Bronchial epithelial cell (primary cell): Measurements from ENCODE around the gene RHEB. TPM values are rescaled to one million over a fixed set of nuclear protein-coding genes. Genes with fewer than 3 reads are reported as not detected.
A peak's percentile ranks its signal among the peaks of the same experiment; 100 is the strongest.

Experiments used
- DNase-seq: peaks from one replicate; pipeline ENCODE4 v3.0.0-alpha.2; 2010; ENCODE audit warnings: low read depth
- FAIRE-seq: peaks from 2 replicates; lab custom pipeline; 2011; peaks lifted over from hg19 to GRCh38; lab: Jason Lieb, UNC
- H3K27me3 ChIP-seq: 2 replicates; pipeline ENCODE4 v1.5.1; 2011; ENCODE audit warnings: low read length; ENCODE audit not compliant: control insufficient read depth, insufficient read depth
- H3K36me3 ChIP-seq: 2 replicates; pipeline ENCODE4 v1.5.1; 2011; ENCODE audit warnings: low read length; ENCODE audit not compliant: control insufficient read depth, insufficient read depth
- H3K4me3 ChIP-seq: 2 replicates; pipeline ENCODE4 v1.5.1; 2011; ENCODE audit warnings: mild to moderate bottlenecking, low read depth, low read length, control low read depth
- total RNA-seq: library from RNA; depleted of rRNA; stranded (reverse); fragments of >200 nt; gene quantifications from 2 replicates; pipeline ENCODE4 v1.2.1, GENCODE V29; 2014
- TF ChIP-seq, protein P1 (sequence below): IDR thresholded peaks from 2 replicates; pipeline ENCODE4 v1.5.1; 2011; ENCODE audit warnings: mild to moderate bottlenecking, moderate library complexity, low read length, control low read depth, inconsistent platforms; ENCODE audit not compliant: insufficient read depth, severe bottlenecking

The RHEB gene
- total RNA-seq, 1 donor from 2014 or later: 68.7 TPM

DNA sequence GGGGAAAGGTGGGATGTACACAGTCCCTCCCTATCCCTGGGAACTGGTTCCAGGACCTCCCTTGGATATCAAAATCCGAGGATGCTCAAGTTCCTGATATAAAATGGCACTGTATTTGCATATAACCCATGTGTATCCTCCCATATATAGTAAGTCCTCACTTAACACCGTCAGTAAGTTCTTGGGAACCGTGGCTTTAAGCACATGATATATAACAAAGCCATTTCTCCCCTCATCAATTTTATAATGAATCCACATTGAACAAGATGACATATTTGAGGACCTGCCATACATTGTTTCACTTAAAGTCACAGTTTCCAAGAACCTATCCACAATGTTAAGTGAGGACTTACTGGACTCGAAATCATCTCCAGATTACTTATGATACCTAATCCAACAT, 85.1 kb downstream of the RHEB start:
- no peak for FAIRE-seq
- TF ChIP-seq, protein P1, sequence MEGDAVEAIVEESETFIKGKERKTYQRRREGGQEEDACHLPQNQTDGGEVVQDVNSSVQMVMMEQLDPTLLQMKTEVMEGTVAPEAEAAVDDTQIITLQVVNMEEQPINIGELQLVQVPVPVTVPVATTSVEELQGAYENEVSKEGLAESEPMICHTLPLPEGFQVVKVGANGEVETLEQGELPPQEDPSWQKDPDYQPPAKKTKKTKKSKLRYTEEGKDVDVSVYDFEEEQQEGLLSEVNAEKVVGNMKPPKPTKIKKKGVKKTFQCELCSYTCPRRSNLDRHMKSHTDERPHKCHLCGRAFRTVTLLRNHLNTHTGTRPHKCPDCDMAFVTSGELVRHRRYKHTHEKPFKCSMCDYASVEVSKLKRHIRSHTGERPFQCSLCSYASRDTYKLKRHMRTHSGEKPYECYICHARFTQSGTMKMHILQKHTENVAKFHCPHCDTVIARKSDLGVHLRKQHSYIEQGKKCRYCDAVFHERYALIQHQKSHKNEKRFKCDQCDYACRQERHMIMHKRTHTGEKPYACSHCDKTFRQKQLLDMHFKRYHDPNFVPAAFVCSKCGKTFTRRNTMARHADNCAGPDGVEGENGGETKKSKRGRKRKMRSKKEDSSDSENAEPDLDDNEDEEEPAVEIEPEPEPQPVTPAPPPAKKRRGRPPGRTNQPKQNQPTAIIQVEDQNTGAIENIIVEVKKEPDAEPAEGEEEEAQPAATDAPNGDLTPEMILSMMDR: no peak
- Histone ChIP-seq H3K27me3 (peaks cover 4% of the 10 kb centered on the region), H3K4me3 (no peak overlapping the region), H3K36me3 (no peaks in the 10 kb centered on the region)
- no peak for DNase-seq

DNA sequence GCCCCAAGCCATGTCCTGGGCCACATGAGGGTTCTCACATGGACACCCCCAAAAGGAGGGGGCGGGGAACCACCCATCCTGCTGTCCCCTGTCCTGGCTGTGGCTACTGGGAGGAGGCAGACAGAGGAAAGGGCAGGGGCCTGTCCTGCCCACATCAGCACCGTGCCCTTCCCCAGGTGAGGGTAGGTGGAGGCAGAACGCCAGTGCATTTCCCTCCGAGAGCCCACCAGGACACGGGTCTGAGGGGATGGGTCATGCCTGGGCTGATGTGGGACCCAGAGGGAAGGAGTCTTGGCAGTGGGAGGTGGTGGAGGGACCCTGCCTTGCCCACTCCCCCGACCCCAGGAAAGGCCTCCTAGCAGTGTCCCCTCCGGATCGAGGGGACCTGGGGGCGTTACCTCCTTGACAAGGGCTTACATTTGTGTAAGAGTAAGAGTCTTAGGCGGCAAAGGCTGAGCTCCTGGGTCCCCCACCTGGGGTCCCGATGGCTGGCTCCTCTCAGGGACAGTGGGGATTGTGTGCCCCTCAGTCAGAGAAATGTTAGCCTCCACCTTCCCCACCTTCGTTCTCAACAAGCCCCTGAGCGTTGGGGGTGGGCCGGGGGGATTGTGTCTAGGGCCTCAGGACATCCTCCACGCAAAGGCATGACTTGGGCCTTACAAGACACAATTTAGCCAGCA, 85.8 kb downstream of the RHEB start:
- DNase-seq (no peak), FAIRE-seq (no peak)
- no peak overlapping the region for H3K4me3 ChIP-seq
- no peaks in the 10 kb centered on the region for H3K36me3 ChIP-seq
- TF ChIP-seq, protein P1: no peak
- H3K27me3 ChIP-seq: no peaks in the 10 kb centered on the region

DNA sequence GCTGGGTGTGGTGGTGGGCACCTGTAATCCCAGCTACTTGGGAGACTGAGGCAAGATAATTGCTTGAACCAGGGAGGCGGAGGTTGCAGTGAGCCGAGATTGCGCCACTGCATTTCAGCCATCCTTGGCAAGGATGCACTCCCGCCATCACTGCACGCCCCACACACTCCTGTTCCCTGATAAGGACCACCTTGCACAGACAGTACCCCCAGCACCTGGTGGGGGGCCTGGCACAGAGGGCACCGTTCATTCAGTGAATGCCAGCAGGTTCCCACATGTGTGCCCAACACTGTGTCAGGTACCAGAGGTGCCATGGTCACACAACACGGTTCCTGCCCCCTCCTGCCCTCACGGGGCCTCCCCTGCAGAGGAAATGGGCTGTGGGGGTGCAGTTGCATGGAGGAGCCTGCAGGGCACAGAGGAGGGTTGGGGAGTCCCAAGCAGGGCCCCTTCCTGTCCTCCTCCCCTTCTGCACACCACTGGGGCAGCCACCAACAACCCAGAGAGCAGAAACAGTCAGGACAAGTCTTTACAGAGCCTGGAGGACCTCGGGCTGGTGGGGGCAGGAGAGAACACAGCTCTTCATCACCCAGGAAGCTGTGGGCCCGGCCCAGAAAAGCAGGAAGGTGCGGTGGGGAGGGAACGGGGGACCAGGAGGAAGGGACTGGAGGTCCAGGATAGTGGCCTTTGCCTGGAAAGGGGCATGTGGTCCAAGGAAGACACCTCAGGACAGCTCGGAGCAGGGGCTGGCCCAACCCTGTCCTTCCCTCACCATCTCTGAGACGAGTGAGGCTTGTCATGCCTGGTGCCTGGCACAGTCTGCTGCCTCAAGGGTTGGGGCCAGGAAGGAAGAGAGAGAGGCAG, 86.8 kb downstream of the RHEB start:
- H3K4me3 ChIP-seq: no peak overlapping the region
- no peaks in the 10 kb centered on the region for H3K36me3 ChIP-seq
- DNase-seq (peak; percentile 67), FAIRE-seq (no peak)
- TF ChIP-seq, protein P1: peak; percentile 38
- H3K27me3 ChIP-seq: no peaks in the 10 kb centered on the region

DNA sequence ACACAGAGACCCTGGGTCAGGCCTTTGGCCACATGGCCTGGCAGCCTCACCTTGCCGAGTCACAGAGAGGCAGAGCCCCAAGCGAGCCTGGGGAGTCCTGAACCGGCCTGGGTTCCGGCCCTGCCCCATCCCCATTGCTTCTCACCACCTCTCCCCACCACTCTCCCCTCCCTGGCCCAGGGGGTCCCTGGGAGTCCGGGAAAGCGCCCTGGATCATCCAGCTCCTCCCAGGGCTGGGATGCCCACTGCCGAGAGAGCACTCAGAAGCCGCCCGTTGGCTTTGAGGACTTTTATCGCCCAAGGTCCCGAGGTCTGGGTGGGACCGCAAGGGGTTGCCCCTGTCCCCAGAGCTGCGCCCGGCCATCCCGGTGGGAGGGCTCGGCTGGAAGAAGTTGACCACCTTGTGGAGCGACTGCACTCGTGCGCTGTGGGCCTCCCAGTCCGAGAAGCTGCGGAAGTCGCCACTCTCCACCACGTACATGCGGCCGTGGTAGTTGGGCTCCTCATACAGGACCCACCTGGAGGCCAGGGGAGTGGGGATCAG, 87.9 kb downstream of the RHEB start:
- H3K27me3 ChIP-seq: no peaks in the 10 kb centered on the region
- H3K36me3 ChIP-seq: no peaks in the 10 kb centered on the region
- H3K4me3 ChIP-seq: no peak overlapping the region
- FAIRE-seq (no peak), DNase-seq (no peak)
- TF ChIP-seq, protein P1: no peak

DNA sequence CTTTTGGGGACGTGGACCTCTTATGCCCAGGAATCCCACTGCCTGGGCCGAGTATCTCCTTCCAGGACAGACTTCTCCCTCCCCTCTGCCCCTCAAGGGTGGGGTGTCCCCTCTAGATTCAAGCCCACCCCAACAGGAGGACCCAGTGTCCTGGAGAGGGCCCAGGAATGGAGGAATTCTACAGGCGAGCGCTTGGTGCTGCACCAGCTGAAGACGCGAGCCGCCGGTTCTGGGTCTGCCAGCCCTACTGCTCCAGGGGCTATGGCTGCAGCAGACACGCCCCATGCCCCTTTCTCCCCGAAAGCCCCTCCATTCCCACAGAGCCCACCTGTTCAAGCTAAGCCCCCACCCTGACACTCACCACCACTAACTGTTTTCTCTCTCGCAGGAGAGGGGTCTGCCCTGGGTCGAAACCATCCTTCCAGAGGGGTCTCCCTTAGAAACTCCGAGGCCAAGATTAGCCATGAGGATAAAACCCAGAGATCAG, 88.4 kb downstream of the RHEB start:
- Histone ChIP-seq H3K27me3 (no peaks in the 10 kb centered on the region), H3K36me3 (no peaks in the 10 kb centered on the region), H3K4me3 (no peak overlapping the region)
- DNase-seq (no peak), FAIRE-seq (no peak)
- TF ChIP-seq, protein P1: no peak
